Measurements from ENCODE around the gene ATP8B1.

The ATP8B1 gene

DNA sequence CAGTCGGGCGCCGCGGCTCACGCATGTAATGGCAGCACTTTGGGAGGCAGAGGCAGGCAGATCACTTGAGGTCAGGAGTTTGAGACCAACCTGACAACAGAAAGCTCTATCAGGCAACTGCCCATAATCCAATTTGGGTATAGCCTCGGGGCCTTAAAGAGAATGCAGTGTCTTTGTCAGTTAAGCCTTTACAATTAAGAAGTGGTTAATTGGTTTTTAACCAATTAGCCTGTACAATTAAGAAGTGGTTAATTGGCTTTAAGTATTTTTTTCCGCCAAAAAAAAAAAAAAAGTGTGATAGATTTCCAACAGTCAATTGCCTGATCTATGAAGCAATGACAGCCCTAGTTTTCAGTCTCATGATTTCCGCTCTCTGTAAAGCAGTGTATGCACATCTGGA lies 106.8 kb downstream of the ATP8B1 start:
- no peak overlapping the region for H2BK120ac ChIP-seq (ENCODE audit: insufficient read depth, low read length, poor library complexity)

DNA sequence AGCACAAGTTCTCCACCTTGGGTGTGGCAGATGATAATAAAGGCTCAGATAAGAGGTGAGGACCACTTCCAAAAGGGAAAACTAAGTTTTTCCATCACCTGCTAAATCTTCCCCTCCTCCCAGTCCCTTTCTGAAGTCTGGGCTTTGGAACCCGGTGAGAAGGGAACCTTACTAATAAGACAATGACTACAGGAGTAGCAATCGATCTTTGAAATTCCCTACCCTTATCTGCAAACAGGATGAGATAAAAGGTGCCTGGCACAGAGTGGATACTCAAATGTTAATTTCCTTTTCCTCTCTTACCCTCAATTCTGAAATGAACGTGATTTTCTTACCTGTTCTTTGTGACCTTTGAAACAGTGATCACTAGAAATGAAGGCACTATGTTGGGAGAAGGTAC lies 111.8 kb downstream of the ATP8B1 start:
- Histone ChIP-seq H4K8ac (ENCODE audit: low read depth, low read length) (no peak overlapping the region), H4K91ac (ENCODE audit: low read depth, low read length) (no peak overlapping the region), H3K9me3 (ENCODE audit: insufficient read depth, low read depth, low read length) (no peaks in the 10 kb centered on the region), H2BK120ac (ENCODE audit: insufficient read depth, low read length, poor library complexity) (no peak overlapping the region), H2AFZ (ENCODE audit: insufficient read depth, low read length, poor library complexity) (no peak overlapping the region), H3K4me2 (ENCODE audit: low read length) (no peak overlapping the region), H3K79me1 (ENCODE audit: low read length) (peaks cover 2% of the 10 kb centered on the region), H3K9ac (ENCODE audit: low read length) (no peak overlapping the region), H3K23ac (ENCODE audit: low read length) (no peak overlapping the region), H4K12ac (ENCODE audit: low read depth, low read length) (no peak overlapping the region), H3K4me3 (ENCODE audit: low read depth, low read length) (no peak overlapping the region), H2BK5ac (ENCODE audit: low read depth, low read length, poor library complexity) (no peak overlapping the region), H3K4me1 (ENCODE audit: control insufficient read depth in 1 of 2, insufficient read depth in 2 of 2, low read length in 2 of 2) (peaks cover 4 to 7% of the 10 kb centered on the region in 2 experiments), H3K18ac (ENCODE audit: low read length) (no peak overlapping the region), H3K79me2 (ENCODE audit: control insufficient read depth, insufficient read depth, low read length, poor library complexity) (no peaks in the 10 kb centered on the region), H3K27ac (ENCODE audit: low read depth, low read length) (no peak overlapping the region), H2BK12ac (ENCODE audit: low read length) (no peak overlapping the region), H3K27me3 (ENCODE audit: insufficient read depth, low read length) (no peaks in the 10 kb centered on the region), H3K4ac (ENCODE audit: low read depth, low read length) (no peak overlapping the region), H3K14ac (ENCODE audit: low read length) (no peak overlapping the region), H3K36me3 (ENCODE audit: control insufficient read depth in 1 of 2, insufficient read depth in 2 of 2, low read length in 2 of 2) (no peaks in the 10 kb centered on the region), H2AK5ac (ENCODE audit: low read length) (no peak overlapping the region)
- WGBS (ENCODE audit: extremely low coverage, insufficient coverage, insufficient read length), result no CpG with 5 or more reads among the region's 3 CpGs
- DNase-seq, result no peak

More for the DNA sequence above, 106.8 kb downstream of the ATP8B1 start:
- H3K27me3 ChIP-seq (ENCODE audit: insufficient read depth, low read length), result no peaks in the 10 kb centered on the region
- no peaks in the 10 kb centered on the region for H3K36me3 ChIP-seq (ENCODE audit: control insufficient read depth in 1 of 2, insufficient read depth in 2 of 2, low read length in 2 of 2)
- H3K9me3 ChIP-seq (ENCODE audit: insufficient read depth, low read depth, low read length), result no peaks in the 10 kb centered on the region
- H4K91ac ChIP-seq (ENCODE audit: low read depth, low read length), result peak overlapping the region; percentile 19
- H3K4me2 ChIP-seq (ENCODE audit: low read length), result no peak overlapping the region
- no peak overlapping the region for H2BK12ac ChIP-seq (ENCODE audit: low read length)
- no peak overlapping the region for H3K9ac ChIP-seq (ENCODE audit: low read length)
- H2BK5ac ChIP-seq (ENCODE audit: low read depth, low read length, poor library complexity), result no peak overlapping the region
- H2AK5ac ChIP-seq (ENCODE audit: low read length), result no peak overlapping the region
- no peak overlapping the region for H3K4ac ChIP-seq (ENCODE audit: low read depth, low read length)
- H3K18ac ChIP-seq (ENCODE audit: low read length), result no peak overlapping the region
- DNase-seq, result no peak
- H3K27ac ChIP-seq (ENCODE audit: low read depth, low read length), result no peak overlapping the region
- no peak overlapping the region for H2AFZ ChIP-seq (ENCODE audit: insufficient read depth, low read length, poor library complexity)
- H3K4me1 ChIP-seq (ENCODE audit: control insufficient read depth in 1 of 2, insufficient read depth in 2 of 2, low read length in 2 of 2), result peaks cover 9 to 14% of the 10 kb centered on the region in 2 experiments
- no peak overlapping the region for H3K14ac ChIP-seq (ENCODE audit: low read length)
- no CpG with 5 or more reads among the region's 8 CpGs for WGBS (ENCODE audit: extremely low coverage, insufficient coverage, insufficient read length)
- H3K79me2 ChIP-seq (ENCODE audit: control insufficient read depth, insufficient read depth, low read length, poor library complexity), result peaks cover 1% of the 10 kb centered on the region
- H3K23ac ChIP-seq (ENCODE audit: low read length), result no peak overlapping the region
- no peak overlapping the region for H3K4me3 ChIP-seq (ENCODE audit: low read depth, low read length)
- no peak overlapping the region for H4K8ac ChIP-seq (ENCODE audit: low read depth, low read length)
- no peak overlapping the region for H4K12ac ChIP-seq (ENCODE audit: low read depth, low read length)
- peaks cover 2% of the 10 kb centered on the region for H3K79me1 ChIP-seq (ENCODE audit: low read length)

DNA sequence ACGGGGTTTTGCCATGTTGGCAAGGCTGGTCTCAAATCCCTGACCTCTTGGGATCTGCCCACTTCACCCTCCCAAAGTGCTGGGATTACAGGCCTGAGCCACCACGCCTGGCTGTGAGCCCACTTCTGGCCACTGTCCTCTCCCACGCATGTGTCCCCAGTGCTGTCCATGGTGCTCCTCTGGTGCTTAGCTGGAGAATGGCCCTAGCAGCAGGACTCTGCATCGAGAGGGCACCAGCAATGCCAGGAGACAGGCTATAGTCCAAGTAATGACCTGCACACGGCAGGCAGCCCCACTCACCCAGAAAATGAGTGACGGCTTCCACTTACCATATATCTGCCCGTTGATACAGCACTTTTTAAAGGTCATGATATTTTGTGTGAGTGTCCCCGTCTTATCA lies 115.1 kb downstream of the ATP8B1 start:
- peak overlapping the region; percentile 66 for H3K23ac ChIP-seq (ENCODE audit: low read length)
- no peak overlapping the region for H3K9ac ChIP-seq (ENCODE audit: low read length)

DNA sequence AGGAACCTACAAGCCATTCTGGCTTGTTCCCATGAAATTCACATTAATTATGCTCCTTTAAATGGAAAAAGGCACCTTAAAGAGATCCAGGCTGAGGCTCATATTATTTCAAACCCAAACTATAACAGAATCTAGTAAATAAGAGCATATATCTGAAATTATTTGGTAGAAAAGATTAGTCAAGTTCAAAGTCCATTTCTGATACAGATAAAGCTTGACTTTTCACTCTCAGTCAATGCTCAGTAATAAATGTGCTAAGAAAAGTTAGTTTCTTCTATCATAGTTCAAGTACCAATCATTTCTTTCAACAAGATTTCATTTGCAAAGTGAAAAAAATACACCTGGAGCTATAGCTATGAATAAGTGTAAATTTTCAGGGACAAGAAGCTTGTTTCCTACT lies 119.6 kb downstream of the ATP8B1 start:
- Histone ChIP-seq H3K23ac (ENCODE audit: low read length) (no peak overlapping the region), H2BK5ac (ENCODE audit: low read depth, low read length, poor library complexity) (no peak overlapping the region), H2AK5ac (ENCODE audit: low read length) (no peak overlapping the region)

More for the DNA sequence above, 115.1 kb downstream of the ATP8B1 start:
- Histone ChIP-seq H4K8ac (ENCODE audit: low read depth, low read length) (no peak overlapping the region), H4K12ac (ENCODE audit: low read depth, low read length) (no peak overlapping the region), H3K9me3 (ENCODE audit: insufficient read depth, low read depth, low read length) (no peaks in the 10 kb centered on the region), H3K14ac (ENCODE audit: low read length) (no peak overlapping the region), H3K79me1 (ENCODE audit: low read length) (peaks cover 2% of the 10 kb centered on the region), H3K79me2 (ENCODE audit: control insufficient read depth, insufficient read depth, low read length, poor library complexity) (no peaks in the 10 kb centered on the region), H3K27me3 (ENCODE audit: insufficient read depth, low read length) (no peaks in the 10 kb centered on the region), H2BK120ac (ENCODE audit: insufficient read depth, low read length, poor library complexity) (no peak overlapping the region), H2AFZ (ENCODE audit: insufficient read depth, low read length, poor library complexity) (no peak overlapping the region), H3K4me2 (ENCODE audit: low read length) (no peak overlapping the region), H4K91ac (ENCODE audit: low read depth, low read length) (no peak overlapping the region), H2BK12ac (ENCODE audit: low read length) (no peak overlapping the region), H2BK5ac (ENCODE audit: low read depth, low read length, poor library complexity) (no peak overlapping the region), H3K36me3 (ENCODE audit: control insufficient read depth in 1 of 2, insufficient read depth in 2 of 2, low read length in 2 of 2) (no peaks in the 10 kb centered on the region), H3K4me1 (ENCODE audit: control insufficient read depth in 1 of 2, insufficient read depth in 2 of 2, low read length in 2 of 2) (peaks cover 2 to 4% of the 10 kb centered on the region in 2 experiments), H3K4ac (ENCODE audit: low read depth, low read length) (no peak overlapping the region), H3K4me3 (ENCODE audit: low read depth, low read length) (no peak overlapping the region), H3K27ac (ENCODE audit: low read depth, low read length) (no peak overlapping the region), H2AK5ac (ENCODE audit: low read length) (no peak overlapping the region), H3K18ac (ENCODE audit: low read length) (no peak overlapping the region)
- WGBS (ENCODE audit: extremely low coverage, insufficient coverage, insufficient read length), result no CpG with 5 or more reads among the region's 8 CpGs
- no peak for DNase-seq

More for the DNA sequence above, 119.6 kb downstream of the ATP8B1 start:
- Histone ChIP-seq H3K27ac (ENCODE audit: low read depth, low read length) (no peak overlapping the region), H3K4me2 (ENCODE audit: low read length) (no peak overlapping the region), H3K9ac (ENCODE audit: low read length) (no peak overlapping the region), H3K79me1 (ENCODE audit: low read length) (no peaks in the 10 kb centered on the region), H2AFZ (ENCODE audit: insufficient read depth, low read length, poor library complexity) (no peak overlapping the region), H3K14ac (ENCODE audit: low read length) (no peak overlapping the region), H3K4me1 (ENCODE audit: control insufficient read depth in 1 of 2, insufficient read depth in 2 of 2, low read length in 2 of 2) (no peaks in the 10 kb centered on the region), H2BK120ac (ENCODE audit: insufficient read depth, low read length, poor library complexity) (no peak overlapping the region), H4K12ac (ENCODE audit: low read depth, low read length) (no peak overlapping the region), H3K36me3 (ENCODE audit: control insufficient read depth in 1 of 2, insufficient read depth in 2 of 2, low read length in 2 of 2) (no peaks in the 10 kb centered on the region), H3K18ac (ENCODE audit: low read length) (no peak overlapping the region), H3K79me2 (ENCODE audit: control insufficient read depth, insufficient read depth, low read length, poor library complexity) (no peaks in the 10 kb centered on the region), H4K91ac (ENCODE audit: low read depth, low read length) (no peak overlapping the region), H4K8ac (ENCODE audit: low read depth, low read length) (no peak overlapping the region), H2BK12ac (ENCODE audit: low read length) (no peak overlapping the region), H3K4ac (ENCODE audit: low read depth, low read length) (no peak overlapping the region), H3K9me3 (ENCODE audit: insufficient read depth, low read depth, low read length) (no peaks in the 10 kb centered on the region), H3K27me3 (ENCODE audit: insufficient read depth, low read length) (no peaks in the 10 kb centered on the region), H3K4me3 (ENCODE audit: low read depth, low read length) (no peak overlapping the region)
- no peak for DNase-seq
